HK-2 (cell line): Measurements from ENCODE around the gene DNTT.
A peak's percentile ranks its signal among the peaks of the same experiment; 100 is the strongest.
"Not testable (repeated sequence)": the region's sequence is repeated elsewhere in the genome, so short reads cannot be mapped to it uniquely, and the experiment has no call there.

Source experiments
- DNase-seq: peaks from one replicate; pipeline ENCODE4 v3.0.0-alpha.2; 2018; ENCODE audit not compliant: unreplicated experiment

DNTT gene

GRCh38 chr10:96276426-96276825 is 27.8 kb upstream of the DNTT start:
- DNase-seq, result no peak

- no peak for DNase-seq
Observed at GRCh38 chr10:96276831-96277230, 27.4 kb upstream of the DNTT start.

- DNase-seq, result no peak
Observed at GRCh38 chr10:96279191-96279641, 25.0 kb upstream of the DNTT start.

- no peak for DNase-seq
Observed at GRCh38 chr10:96280859-96281258, 23.4 kb upstream of the DNTT start.

DNA sequence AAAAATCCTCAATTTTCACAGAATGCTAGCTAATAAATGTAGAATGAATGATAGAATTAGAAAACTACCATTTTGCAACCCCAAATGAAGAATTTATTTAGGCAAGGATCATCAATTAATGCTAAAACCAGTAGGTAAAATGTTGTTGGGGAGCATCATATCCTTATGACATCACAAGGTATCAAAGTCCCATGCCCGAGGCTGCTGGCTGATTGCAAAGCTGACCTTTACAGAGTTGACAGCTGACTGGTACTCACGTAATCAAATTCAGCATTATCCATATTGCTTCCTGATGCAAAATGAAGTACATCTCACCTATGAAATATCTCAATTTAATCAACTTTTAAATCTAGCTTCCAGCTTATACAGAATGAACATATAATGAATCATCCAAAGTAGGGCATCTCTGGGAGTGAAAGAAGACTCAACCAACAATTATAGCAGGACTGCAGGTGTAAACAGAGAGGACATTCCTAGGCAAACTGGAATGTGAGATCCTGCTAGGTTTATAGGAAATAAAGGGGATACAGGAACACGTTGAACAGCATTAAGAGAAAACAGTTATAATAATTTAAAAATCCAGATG is 22.7 kb upstream of the DNTT start:
- DNase-seq, result no peak

DNA sequence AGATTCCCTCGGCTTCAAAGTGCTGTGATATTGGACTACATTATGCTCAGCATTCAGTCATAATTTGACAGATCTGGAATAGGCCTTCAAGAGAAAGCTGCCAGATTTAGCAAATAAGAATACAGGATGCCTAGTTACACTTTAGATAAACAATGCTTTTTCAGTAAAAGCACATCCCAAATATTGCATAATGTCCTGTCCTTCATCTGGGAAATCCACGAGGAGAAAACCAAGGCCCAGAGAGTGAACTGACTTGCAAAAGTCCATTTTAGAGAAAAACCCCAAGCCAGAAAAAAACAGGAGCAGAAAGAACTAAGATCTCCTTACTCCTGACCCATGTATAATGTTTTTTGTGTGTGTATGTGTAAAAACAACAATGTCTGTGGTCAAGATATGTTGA is 20.9 kb upstream of the DNTT start:
- no peak for DNase-seq

GRCh38 chr10:96283756-96284155 is 20.5 kb upstream of the DNTT start:
- DNase-seq, result no peak

GRCh38 chr10:96285331-96285752 is 18.9 kb upstream of the DNTT start:
- DNase-seq, result no peak

DNA sequence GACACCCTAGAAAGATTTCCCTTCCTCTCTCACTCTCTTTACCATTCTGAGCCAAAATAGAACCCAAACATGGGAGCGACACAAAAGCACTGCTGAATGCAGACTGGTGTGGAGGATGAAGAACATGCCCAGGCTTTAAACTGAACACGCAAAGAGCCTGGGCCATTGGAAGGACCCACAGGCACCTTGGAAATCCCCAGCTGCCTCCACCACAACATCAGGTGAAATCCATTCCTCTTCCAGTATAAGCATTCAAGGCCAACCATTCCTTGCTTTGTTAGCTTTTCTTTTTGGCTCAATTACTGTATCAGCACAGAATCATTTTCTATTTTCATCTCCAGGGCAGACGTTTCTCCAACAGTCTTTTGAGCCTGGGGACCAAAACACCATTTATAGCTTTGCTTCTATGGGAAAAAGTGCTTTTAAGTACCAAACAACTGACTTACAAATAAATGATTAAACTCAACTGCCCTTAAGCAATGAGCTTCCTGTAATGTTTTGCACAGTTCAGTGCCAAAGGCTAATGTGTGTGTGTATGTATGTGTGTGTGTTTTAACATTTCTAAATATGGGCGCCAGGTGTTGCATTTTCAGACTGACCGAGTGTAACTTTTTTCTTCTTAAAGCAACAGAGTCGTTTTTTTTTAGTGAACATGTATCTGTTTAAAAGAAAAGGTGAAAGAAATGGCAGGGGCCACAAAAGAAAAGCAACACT is 16.7 kb upstream of the DNTT start:
- DNase-seq, result peak; percentile 24

GRCh38 chr10:96288151-96288621 is 16.0 kb upstream of the DNTT start:
- no peak for DNase-seq

DNA sequence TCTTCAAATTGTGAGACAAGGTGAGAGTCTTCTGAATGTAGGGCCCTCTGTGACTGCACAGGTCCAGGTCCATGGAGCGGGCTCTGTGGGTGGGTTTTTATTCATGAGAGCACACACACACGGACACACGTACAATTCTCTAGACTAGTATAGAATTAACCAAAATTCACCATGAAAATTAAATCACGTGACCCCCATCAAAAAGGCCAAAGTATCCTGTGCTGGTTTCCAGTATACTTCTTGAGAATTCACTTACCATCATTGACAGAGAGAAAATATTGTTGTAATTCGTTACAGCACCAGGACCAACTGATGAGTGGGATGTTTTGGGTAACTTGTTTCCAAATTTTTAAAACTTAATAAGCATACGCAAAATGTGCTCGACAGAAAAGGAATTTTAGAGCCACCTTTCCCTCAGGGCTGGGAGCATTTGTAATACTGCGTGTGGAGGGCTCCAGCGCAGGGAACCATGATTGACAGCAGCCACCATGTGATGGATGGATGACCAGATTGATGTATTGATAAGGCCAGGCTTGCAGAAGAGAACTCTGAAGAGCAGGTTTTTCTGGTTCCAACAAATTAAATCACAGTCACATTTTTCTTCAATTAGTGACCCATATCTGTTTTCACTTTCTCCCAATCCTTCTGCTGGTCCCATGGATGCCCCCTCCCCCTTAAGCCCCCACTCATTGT is 14.9 kb upstream of the DNTT start:
- DNase-seq, result no peak

- DNase-seq, result no peak
Observed at GRCh38 chr10:96290368-96291133, 13.7 kb upstream of the DNTT start.

GRCh38 chr10:96292971-96293920 is 11.0 kb upstream of the DNTT start:
- peak; percentile 10 for DNase-seq

GRCh38 chr10:96295475-96295874 is 8.8 kb upstream of the DNTT start:
- no peak for DNase-seq

- no peak for DNase-seq
Observed at GRCh38 chr10:96297486-96297885, 6.7 kb upstream of the DNTT start.

DNA sequence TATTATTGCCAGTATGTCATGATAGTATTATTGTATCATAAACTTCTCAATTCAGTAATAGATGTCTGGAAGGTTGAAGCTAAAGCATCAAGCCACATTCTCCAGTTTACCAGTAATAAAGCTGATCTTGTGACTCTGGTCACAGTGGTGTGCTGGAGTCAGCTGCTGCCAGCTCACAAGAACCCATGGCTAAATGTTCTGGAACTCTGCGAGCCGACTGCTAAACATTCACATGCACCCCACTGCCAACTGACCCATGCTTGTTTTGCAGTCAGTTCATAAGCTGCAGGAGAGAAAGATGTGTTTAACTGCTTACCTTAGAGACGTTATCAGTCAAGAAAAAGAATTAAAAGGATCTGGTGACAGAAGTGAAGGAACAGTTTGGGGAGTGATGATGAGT is 5.9 kb upstream of the DNTT start:
- no peak for DNase-seq

GRCh38 chr10:96299383-96299782 is 4.9 kb upstream of the DNTT start:
- DNase-seq, result no peak

- DNase-seq, result no peak
Observed at GRCh38 chr10:96301616-96302015, 2.6 kb upstream of the DNTT start.

DNA sequence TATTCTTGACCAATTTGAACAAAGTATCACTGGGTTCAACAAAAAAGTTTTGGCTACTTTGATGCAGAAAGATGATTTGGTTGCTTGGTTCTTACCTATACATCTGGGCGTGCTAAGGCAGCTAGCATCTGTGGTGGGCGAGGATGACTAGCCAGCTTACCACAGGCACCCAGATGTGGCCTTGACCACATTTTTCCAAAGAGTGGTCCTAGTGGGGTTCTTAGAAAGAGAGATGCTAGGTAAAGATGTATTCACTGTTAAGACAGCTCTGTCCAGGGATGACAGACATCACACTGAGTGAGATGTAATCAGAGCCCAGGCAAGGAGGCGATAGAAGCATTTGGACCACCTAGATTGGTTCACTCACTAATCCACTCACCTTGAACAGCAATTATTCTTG is 785 bp downstream of the DNTT start:
- no peak for DNase-seq

GRCh38 chr10:96306516-96306915 is 2.3 kb downstream of the DNTT start:
- DNase-seq, result peak; percentile 12

DNA sequence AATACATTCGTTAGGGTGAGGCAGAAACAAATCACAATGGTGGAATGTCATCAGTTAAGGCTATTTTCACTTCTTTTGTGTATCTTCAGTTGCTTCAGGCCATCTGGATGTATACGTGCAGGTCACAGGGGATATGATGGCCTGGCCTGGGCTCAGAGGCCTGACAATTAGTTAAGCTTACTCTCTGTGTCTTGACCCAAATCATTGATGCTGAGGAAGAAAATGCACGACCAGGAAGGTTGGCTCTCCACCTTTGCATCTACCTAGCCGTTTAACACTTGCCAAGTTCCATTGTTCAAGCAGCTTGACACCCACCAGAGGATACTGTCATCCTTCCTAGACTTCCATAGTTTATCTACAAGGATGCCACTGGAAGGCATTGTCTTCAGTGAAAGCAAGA is 4.6 kb downstream of the DNTT start:
- DNase-seq, result not testable (repeated sequence)
